Measurements from ENCODE around the gene FGB.

The FGB gene

GRCh38 chr4:154527308-154527707, 35.5 kb upstream of the FGB start:
- CTCF ChIA-PET = interaction anchor here (1.5 kb wide), 1 partner anchor 32 kb away, joined by 3 read pairs; no protein-coding TSS in a partner anchor
- POLR2A ChIA-PET = no interaction called here
- DNase-seq (ENCODE audit: extremely low spot score) = no peak
- TF ChIP-seq, protein P1, sequence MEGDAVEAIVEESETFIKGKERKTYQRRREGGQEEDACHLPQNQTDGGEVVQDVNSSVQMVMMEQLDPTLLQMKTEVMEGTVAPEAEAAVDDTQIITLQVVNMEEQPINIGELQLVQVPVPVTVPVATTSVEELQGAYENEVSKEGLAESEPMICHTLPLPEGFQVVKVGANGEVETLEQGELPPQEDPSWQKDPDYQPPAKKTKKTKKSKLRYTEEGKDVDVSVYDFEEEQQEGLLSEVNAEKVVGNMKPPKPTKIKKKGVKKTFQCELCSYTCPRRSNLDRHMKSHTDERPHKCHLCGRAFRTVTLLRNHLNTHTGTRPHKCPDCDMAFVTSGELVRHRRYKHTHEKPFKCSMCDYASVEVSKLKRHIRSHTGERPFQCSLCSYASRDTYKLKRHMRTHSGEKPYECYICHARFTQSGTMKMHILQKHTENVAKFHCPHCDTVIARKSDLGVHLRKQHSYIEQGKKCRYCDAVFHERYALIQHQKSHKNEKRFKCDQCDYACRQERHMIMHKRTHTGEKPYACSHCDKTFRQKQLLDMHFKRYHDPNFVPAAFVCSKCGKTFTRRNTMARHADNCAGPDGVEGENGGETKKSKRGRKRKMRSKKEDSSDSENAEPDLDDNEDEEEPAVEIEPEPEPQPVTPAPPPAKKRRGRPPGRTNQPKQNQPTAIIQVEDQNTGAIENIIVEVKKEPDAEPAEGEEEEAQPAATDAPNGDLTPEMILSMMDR (IDR thresholded peaks at IDR 0.05; ENCODE audit: control extremely low read depth, extremely low read depth, low read depth, missing control alignments) = no peak

DNA sequence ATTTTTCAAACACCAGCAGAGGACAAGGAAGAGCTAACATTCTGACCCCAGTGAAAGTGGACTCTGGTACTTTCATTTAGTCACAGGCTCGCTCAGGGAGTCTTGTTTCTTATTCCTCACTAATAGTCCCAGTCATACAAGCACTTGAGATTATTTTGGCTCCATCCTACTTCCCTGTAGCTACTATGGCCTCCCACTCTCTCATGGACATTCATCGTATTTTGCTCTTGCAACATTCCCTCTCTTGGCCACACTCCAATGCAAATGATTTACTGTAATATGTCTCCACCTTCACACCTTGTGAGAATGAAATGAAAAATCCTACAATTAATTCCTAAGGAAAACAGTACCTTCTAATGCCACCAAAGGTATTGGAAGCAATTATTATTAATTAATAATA, 33.9 kb upstream of the FGB start:
- ChIA-PET CTCF (interaction anchor here (1.1 to 1.5 kb wide), 3 partner anchors 8 to 30 kb away, joined by 3 to 4 read pairs (median 4); no protein-coding TSS in a partner anchor), POLR2A (no interaction called here)
- TF ChIP-seq, protein P1 (IDR thresholded peaks at IDR 0.05; ENCODE audit: control extremely low read depth, extremely low read depth, low read depth, missing control alignments) = no peak
- no peak for DNase-seq (ENCODE audit: extremely low spot score)

DNA sequence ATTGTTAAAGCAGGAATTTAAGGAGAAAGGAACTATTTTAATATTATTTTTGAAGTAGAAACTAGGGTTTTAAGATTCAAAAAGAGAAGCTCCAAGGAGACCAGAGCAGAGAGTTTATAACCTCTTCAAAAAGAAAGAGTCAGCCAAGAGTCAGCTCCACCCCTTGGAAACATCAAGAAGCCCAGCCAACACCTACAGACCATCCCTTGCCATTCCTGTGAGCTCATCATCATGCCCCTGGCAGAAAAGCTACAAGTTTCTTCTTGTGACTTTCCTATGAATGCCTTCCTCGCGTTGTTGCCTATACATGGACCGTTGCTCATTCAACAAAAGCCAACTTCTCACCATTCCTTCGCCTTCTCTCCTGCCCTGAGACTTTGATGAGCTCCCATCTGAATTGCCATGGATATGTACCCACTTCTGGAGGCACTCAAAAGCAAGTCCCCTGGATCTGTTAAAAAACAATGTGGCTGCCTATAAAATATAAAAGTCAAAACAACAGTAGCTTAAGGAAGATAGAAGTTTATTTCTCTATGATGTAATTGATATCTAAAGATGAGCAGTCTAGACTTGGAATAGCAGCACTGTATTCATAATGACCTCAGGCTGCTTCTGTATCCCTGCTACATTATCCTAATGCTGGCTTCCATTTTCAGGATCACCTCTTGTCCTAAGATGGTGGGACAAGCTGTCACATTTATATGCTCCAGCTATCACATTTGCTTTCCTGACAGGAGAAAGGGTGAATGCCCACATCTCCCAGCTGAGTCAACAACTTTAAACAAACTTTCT, 32.9 kb upstream of the FGB start:
- CTCF ChIA-PET = interaction anchor here (1.1 to 4.0 kb wide), 7 partner anchors 7 to 29 kb away, joined by 3 to 18 read pairs (median 4); partner anchors contain the start of gene PLRG1
- TF ChIP-seq, protein P1 (IDR thresholded peaks at IDR 0.05; ENCODE audit: control extremely low read depth, extremely low read depth, low read depth, missing control alignments) = no peak
- POLR2A ChIA-PET = no interaction called here
- no peak for DNase-seq (ENCODE audit: extremely low spot score)

DNA sequence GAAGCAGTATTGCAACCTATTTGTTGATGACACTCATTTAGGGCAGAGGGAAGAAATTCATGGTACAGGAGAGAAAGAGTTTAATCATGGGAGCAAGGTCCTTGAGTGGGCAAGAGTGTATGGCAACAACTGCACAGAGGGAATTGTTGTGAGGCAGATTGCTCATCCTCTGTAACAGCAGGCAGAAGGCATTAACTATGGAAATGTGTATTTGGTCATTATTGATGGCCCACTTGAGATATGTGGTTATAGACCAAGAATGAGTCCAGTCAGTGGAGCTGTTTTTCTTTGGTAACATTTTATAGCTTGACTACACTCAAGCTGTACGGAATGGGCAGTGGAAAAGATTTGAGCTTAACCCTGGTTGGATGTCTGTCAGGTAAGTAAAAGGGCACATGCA, 28.5 kb upstream of the FGB start:
- TF ChIP-seq, protein P1 (IDR thresholded peaks at IDR 0.05; ENCODE audit: control extremely low read depth, extremely low read depth, low read depth, missing control alignments) = no peak
- POLR2A ChIA-PET = no interaction called here
- CTCF ChIA-PET = no interaction called here
- DNase-seq (ENCODE audit: extremely low spot score) = no peak

DNA sequence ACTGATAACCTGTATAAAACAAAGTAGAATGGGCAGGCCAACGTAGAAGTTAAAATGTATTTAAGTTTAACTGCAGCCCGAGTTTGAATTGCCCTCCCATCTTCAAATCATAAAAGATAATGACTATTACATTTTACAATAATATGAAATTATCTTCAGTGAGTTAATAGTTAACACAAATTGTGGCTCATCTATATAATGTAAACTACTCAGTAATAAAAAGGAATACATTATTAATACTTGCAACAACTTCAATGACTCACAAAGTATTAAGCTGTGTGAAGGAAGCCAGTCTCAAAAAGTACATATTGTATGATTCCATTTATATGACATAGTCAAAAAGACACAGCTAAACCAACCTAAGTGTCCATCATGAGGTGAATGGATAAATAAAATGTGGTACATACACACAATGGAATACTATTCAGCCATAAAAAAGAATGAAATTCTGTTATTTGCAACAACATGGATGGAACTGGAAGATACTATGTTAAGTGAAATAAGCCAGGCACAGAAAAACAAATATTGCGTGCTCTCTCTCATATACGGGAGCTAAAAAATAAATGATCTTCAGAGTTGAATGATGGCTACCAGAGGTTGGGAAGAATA, 20.4 kb upstream of the FGB start:
- ChIA-PET POLR2A (no interaction called here), CTCF (interaction anchor here (1.4 to 20.2 kb wide), 4 partner anchors 10 to 80 kb away, joined by 5 to 550 read pairs (median 13); no protein-coding TSS in a partner anchor)
- DNase-seq (ENCODE audit: extremely low spot score) = no peak
- TF ChIP-seq, protein P1 (IDR thresholded peaks at IDR 0.05; ENCODE audit: control extremely low read depth, extremely low read depth, low read depth, missing control alignments) = no peak

DNA sequence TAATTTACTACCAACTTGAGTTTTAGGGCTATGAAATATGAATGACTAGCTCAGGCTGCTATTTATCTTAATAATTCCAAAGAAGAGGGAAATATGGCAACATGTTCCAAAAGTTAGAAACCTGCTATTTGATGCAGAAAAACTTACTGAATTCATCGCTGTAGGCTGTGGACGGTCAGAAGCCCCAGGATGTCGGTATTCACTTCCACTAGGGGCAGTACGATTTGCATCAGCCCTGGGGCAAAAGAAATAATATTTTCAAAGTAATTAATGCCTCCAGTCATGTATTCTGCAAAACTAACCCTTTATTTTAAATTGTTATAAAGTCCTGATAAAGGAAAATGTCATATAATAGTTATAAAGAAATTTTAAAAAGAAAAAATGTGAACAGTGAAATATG, 17.1 kb upstream of the FGB start:
- ChIA-PET CTCF (interaction anchor here (1.2 to 20.2 kb wide), 6 partner anchors 8 to 76 kb away, joined by 3 to 550 read pairs (median 6); no protein-coding TSS in a partner anchor), POLR2A (no interaction called here)
- TF ChIP-seq, protein P1 (IDR thresholded peaks at IDR 0.05; ENCODE audit: control extremely low read depth, extremely low read depth, low read depth, missing control alignments) = no peak
- DNase-seq (ENCODE audit: extremely low spot score) = no peak

All from GM10248 (cell line).